OCI-LY1 (cell line): ENCODE results near the gene BANF2.

Experiments used
- H2AFZ ChIP-seq: fragments of 200-600 bp; sonication (generic), shearing (Covaris generic); 2 replicates; pipeline ENCODE4 v1.6.0; 2014; ENCODE audit warnings: antibody characterized with exemption, mild to moderate bottlenecking, low read length
- H3F3A ChIP-seq: fragments of 200-600 bp; sonication (generic), shearing (Covaris generic); 2 replicates; pipeline ENCODE4 v1.6.0; 2014; ENCODE audit warnings: mild to moderate bottlenecking, antibody characterized with exemption, low read length, moderate library complexity; ENCODE audit not compliant: insufficient read depth
- H3K27ac ChIP-seq: fragments of 200-600 bp; sonication (generic); 2 replicates; pipeline ENCODE4 v1.5.1; 2014; ENCODE audit warnings: low read length, mixed run types, mild to moderate bottlenecking, low read depth; ENCODE audit not compliant: poor library complexity, severe bottlenecking
- H3K27me3 ChIP-seq: fragments of 200-600 bp; sonication (generic); 2 replicates; pipeline ENCODE4 v1.6.0; 2014; ENCODE audit warnings: antibody characterized with exemption, mild to moderate bottlenecking, low read length, moderate library complexity; ENCODE audit not compliant: insufficient read depth
- H3K36me3 ChIP-seq: fragments of 200-600 bp; sonication (generic); 2 replicates; pipeline ENCODE4 v1.6.1; 2014; ENCODE audit warnings: mild to moderate bottlenecking, antibody characterized with exemption, low read length, moderate library complexity, mixed read lengths; ENCODE audit not compliant: insufficient read depth
- H3K4me1 ChIP-seq: fragments of 200-600 bp; sonication (generic); 2 replicates; pipeline ENCODE4 v1.5.1; 2014; ENCODE audit warnings: mild to moderate bottlenecking, low read length, moderate library complexity; ENCODE audit not compliant: insufficient read depth, severe bottlenecking
- H3K4me2 ChIP-seq: fragments of 200-600 bp; sonication (generic), shearing (Covaris generic); 2 replicates; pipeline ENCODE4 v1.6.1; 2014; ENCODE audit warnings: low read length
- H3K4me3 ChIP-seq: fragments of 200-600 bp; sonication (generic); 2 replicates; pipeline ENCODE4 v1.5.1; 2014; ENCODE audit warnings: low read length, low read depth, mild to moderate bottlenecking, mixed read lengths; ENCODE audit not compliant: poor library complexity, severe bottlenecking
- H3K79me2 ChIP-seq: fragments of 200-600 bp; shearing (Covaris generic); 2 replicates; pipeline ENCODE4 v1.6.1; 2016; ENCODE audit warnings: mixed run types, low read length, mixed read lengths; ENCODE audit not compliant: insufficient read depth
- H3K9ac ChIP-seq: fragments of 200-600 bp; sonication (generic), shearing (Covaris generic); 2 replicates; pipeline ENCODE4 v1.6.1; 2014; ENCODE audit warnings: mild to moderate bottlenecking, low read length, mixed read lengths
- H3K9me2 ChIP-seq: fragments of 200-600 bp; sonication (generic), shearing (Covaris generic); 2 replicates; pipeline ENCODE4 v1.6.1; 2014; ENCODE audit warnings: low read depth, mild to moderate bottlenecking, low read length, mixed read lengths
- H3K9me3 ChIP-seq: fragments of 200-600 bp; shearing (Covaris generic); 2 replicates; pipeline ENCODE4 v1.6.1; 2014; ENCODE audit warnings: low read length, mixed read lengths
- H4K20me1 ChIP-seq: fragments of 200-600 bp; sonication (generic), shearing (Covaris generic); 2 replicates; pipeline ENCODE4 v1.6.0; 2016; ENCODE audit warnings: mild to moderate bottlenecking, low read length; ENCODE audit not compliant: insufficient read depth
- CTCF ChIP-seq: fragments of 200-600 bp; sonication (generic), shearing (Covaris generic); IDR thresholded peaks from 2 replicates; pipeline ENCODE4 v1.5.1; 2017; ENCODE audit warnings: mild to moderate bottlenecking, antibody characterized with exemption, low read length, moderate library complexity, mixed read lengths
- EZH2 ChIP-seq: fragments of 200-600 bp; sonication (generic), shearing (Covaris generic); IDR thresholded peaks from 2 replicates; pipeline ENCODE4 v1.8.0; 2017; ENCODE audit warnings: borderline replicate concordance, mixed run types, mild to moderate bottlenecking, antibody characterized with exemption, low read length, moderate library complexity, mixed read lengths

Gene BANF2

GRCh38 chr20:17709361-17710293, 9.9 kb downstream of the BANF2 start:
- Histone ChIP-seq H3K4me1 (no peaks in the 10 kb centered on the region), H3F3A (no peaks in the 10 kb centered on the region), H3K27me3 (peaks cover 3% of the 10 kb centered on the region; the same call in 1 of the 2 replicates), H3K27ac (no peak overlapping the region), H3K4me2 (no peak overlapping the region), H3K9ac (no peak overlapping the region), H3K9me2 (no peaks in the 10 kb centered on the region), H3K36me3 (no peaks in the 10 kb centered on the region), H2AFZ (no peak overlapping the region), H3K79me2 (no peaks in the 10 kb centered on the region), H3K4me3 (no peak overlapping the region), H3K9me3 (no peaks in the 10 kb centered on the region), H4K20me1 (no peaks in the 10 kb centered on the region)
- TF ChIP-seq CTCF (no peak), EZH2 (no peak)

- H3K27ac ChIP-seq = no peak overlapping the region
- no peak overlapping the region for H3K9ac ChIP-seq
These were observed 10.9 kb downstream of the BANF2 start for GRCh38 chr20:17710379-17711266.

More at GRCh38 chr20:17710379-17711266, 10.9 kb downstream of the BANF2 start:
- Histone ChIP-seq H3K9me2 (no peaks in the 10 kb centered on the region), H3K4me2 (no peak overlapping the region), H3K79me2 (no peaks in the 10 kb centered on the region), H3K4me3 (no peak overlapping the region), H4K20me1 (no peaks in the 10 kb centered on the region), H3F3A (no peaks in the 10 kb centered on the region), H3K9me3 (no peaks in the 10 kb centered on the region), H3K36me3 (no peaks in the 10 kb centered on the region), H3K4me1 (no peaks in the 10 kb centered on the region), H2AFZ (no peak overlapping the region), H3K27me3 (peaks cover 3% of the 10 kb centered on the region; the same call in 1 of the 2 replicates)
- no peak for TF ChIP-seq EZH2
- no peak for TF ChIP-seq CTCF
